ENCODE results near the gene DLGAP1. TPM values are rescaled to one million over a fixed set of nuclear protein-coding genes. Genes with fewer than 3 reads are reported as not detected.
"Not testable (repeated sequence)": the region's sequence is repeated elsewhere in the genome, so short reads cannot be mapped to it uniquely, and the experiment has no call there.

The DLGAP1 gene
- total RNA-seq, 6 experiments from 2014 or later: 0.09 to 0.31 (median 0.18) TPM; not detected in 2

- intact Hi-C loops (cut with DNase I): no loop called here
Measured at GRCh38 chr18:3479978-3480509, 975.1 kb downstream of the DLGAP1 start.

GRCh38 chr18:3478262-3478978, 976.7 kb downstream of the DLGAP1 start:
- DNase-seq: no peak
- Histone ChIP-seq H3K9me3 (no peaks in the 10 kb centered on the region), H3K36me3 (no peaks in the 10 kb centered on the region), H3K4me3 (no peak overlapping the region), H3K4me1 (no peaks in the 10 kb centered on the region), H3K27ac (no peak overlapping the region), H3K27me3 (no peaks in the 10 kb centered on the region)
- 81% methylated on average over 5 of the region's 8 CpGs for WGBS (ENCODE audit: insufficient coverage, low coverage, low lambda C conversion rate, missing lambda C conversion rate)
- ATAC-seq: no peak
- intact Hi-C loops (cut with DNase I): no loop called here
- TF ChIP-seq POLR2A (IDR thresholded peaks at IDR 0.05) (no peak), CTCF (IDR thresholded peaks at IDR 0.05) (no peak)

More at GRCh38 chr18:3479978-3480509, 975.1 kb downstream of the DLGAP1 start:
- no peak overlapping the region for H3K27ac ChIP-seq
- ATAC-seq: no peak
- no peaks in the 10 kb centered on the region for H3K9me3 ChIP-seq
- no peaks in the 10 kb centered on the region for H3K36me3 ChIP-seq
- no peak for DNase-seq
- H3K4me1 ChIP-seq: no peaks in the 10 kb centered on the region
- no peak for TF ChIP-seq CTCF (IDR thresholded peaks at IDR 0.05)
- no peak for TF ChIP-seq POLR2A (IDR thresholded peaks at IDR 0.05)
- no peak overlapping the region for H3K4me3 ChIP-seq
- H3K27me3 ChIP-seq: no peaks in the 10 kb centered on the region
- WGBS (ENCODE audit: insufficient coverage, low coverage, low lambda C conversion rate, missing lambda C conversion rate): 83% methylated on average over 3 of the region's 5 CpGs

- TF ChIP-seq CTCF (IDR thresholded peaks at IDR 0.05): no peak
- TF ChIP-seq POLR2A (IDR thresholded peaks at IDR 0.05): no peak
- no peaks in the 10 kb centered on the region for H3K4me1 ChIP-seq
- H3K4me3 ChIP-seq: no peak overlapping the region
- intact Hi-C loops (cut with DNase I): no loop called here
- 66% methylated on average over 17 of the region's 18 CpGs for WGBS (ENCODE audit: insufficient coverage, low coverage, low lambda C conversion rate, missing lambda C conversion rate)
- no peaks in the 10 kb centered on the region for H3K36me3 ChIP-seq
- no peaks in the 10 kb centered on the region for H3K27me3 ChIP-seq
- no peak for ATAC-seq
- no peaks in the 10 kb centered on the region for H3K9me3 ChIP-seq
- H3K27ac ChIP-seq: no peak overlapping the region
- DNase-seq: no peak
Measured at GRCh38 chr18:3472681-3473544, 982.2 kb downstream of the DLGAP1 start.

- DNase-seq; H3K36me3 ChIP-seq; H3K27me3 ChIP-seq; H3K27ac ChIP-seq; H3K4me3 ChIP-seq; H3K4me1 ChIP-seq; H3K9me3 ChIP-seq; ATAC-seq; intact Hi-C loops (cut with DNase I): not testable (repeated sequence)
- 88% methylated on average over 2 of the region's 3 CpGs for WGBS (ENCODE audit: insufficient coverage, low coverage, low lambda C conversion rate, missing lambda C conversion rate)
Measured at GRCh38 chr18:3472121-3472520, 983.0 kb downstream of the DLGAP1 start.

All from right lobe of liver (tissue), 6 donors.